Skeletal muscle cell (primary cell): ENCODE data around the gene PIWIL4.
"Not testable (repeated sequence)": the region's sequence is repeated elsewhere in the genome, so short reads cannot be mapped to it uniquely, and the experiment has no call there.

Experiments
- DNase-seq: peaks from one replicate; pipeline ENCODE4 v3.0.0-alpha.2; 2010; ENCODE audit warnings: low read depth
- H3K4me3 ChIP-seq: 2 replicates; pipeline ENCODE4 v1.5.1; 2011; ENCODE audit warnings: low read depth, mild to moderate bottlenecking, control low read depth, low read length, moderate library complexity

PIWIL4 gene

GRCh38 chr11:94625422-94625821, 58.3 kb downstream of the PIWIL4 start:
- H3K4me3 ChIP-seq, DNase-seq: not testable (repeated sequence)

GRCh38 chr11:94627003-94627560, 59.9 kb downstream of the PIWIL4 start:
- H3K4me3 ChIP-seq, DNase-seq: not testable (repeated sequence)

- no peak overlapping the region for H3K4me3 ChIP-seq
- no peak for DNase-seq
Measured at GRCh38 chr11:94629741-94630140, 62.6 kb downstream of the PIWIL4 start.

- H3K4me3 ChIP-seq = no peak overlapping the region
- no peak for DNase-seq
Measured at GRCh38 chr11:94630221-94630620, 63.1 kb downstream of the PIWIL4 start.

- no peak overlapping the region for H3K4me3 ChIP-seq
- DNase-seq = no peak
Measured at GRCh38 chr11:94632356-94632755, 65.2 kb downstream of the PIWIL4 start.

- no peak for DNase-seq
- no peak overlapping the region for H3K4me3 ChIP-seq
Measured at GRCh38 chr11:94635072-94635471, 67.9 kb downstream of the PIWIL4 start.

DNA sequence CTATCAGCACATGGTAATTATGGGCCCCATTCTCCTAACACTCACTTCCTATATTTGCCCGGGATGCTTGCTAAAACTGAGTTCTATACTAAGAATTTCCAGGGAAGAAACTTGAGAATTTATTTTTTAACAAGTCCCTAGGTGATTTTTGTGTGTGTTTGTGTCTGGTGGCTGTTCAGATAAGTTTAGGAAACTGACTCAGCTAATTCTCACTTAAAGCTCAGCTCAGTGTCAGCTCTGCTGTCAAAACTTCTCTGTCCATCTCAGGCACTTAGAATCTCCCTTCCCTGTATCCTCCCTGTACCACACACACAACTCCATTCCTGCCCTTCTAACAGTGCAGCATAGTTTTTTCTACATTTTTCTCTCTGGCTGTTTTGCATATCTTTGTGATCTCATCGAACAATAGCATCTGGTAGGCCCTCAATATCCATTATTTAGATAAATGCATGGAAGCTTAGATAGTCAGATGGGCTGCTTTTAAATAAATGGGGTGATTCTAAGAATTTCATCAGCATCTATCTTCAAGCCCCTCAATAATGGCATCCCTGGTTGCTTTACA, 69.3 kb downstream of the PIWIL4 start:
- DNase-seq = no peak
- H3K4me3 ChIP-seq = no peak overlapping the region

DNA sequence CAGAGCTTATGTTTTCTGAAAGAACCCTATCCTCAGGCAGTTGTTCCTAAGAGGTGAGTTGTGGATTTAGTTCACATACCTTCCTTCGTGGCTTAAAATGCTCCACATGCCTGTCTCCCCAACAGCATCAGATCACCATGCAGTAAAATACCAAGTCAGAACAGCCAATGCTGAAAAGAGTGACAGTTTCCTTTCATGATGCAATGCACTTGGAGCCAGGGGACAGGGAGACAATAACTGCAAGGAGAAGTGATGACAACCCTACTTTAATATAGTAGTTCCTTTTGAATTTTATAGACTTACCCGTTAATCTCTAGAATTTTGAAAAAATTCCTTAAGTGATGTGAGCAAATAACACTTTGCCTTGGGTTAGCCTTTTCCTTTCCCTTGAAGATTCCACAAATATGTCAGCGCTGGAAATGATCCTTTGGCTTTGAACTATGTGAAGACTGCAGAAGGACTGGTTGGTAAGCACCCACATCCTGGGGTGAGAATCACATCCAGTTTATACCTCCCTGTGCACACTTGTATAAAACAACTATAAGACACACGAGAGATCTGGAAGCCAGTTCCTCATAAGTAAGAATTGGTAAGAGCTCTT, 71.2 kb downstream of the PIWIL4 start:
- DNase-seq = no peak
- H3K4me3 ChIP-seq = no peak overlapping the region

DNA sequence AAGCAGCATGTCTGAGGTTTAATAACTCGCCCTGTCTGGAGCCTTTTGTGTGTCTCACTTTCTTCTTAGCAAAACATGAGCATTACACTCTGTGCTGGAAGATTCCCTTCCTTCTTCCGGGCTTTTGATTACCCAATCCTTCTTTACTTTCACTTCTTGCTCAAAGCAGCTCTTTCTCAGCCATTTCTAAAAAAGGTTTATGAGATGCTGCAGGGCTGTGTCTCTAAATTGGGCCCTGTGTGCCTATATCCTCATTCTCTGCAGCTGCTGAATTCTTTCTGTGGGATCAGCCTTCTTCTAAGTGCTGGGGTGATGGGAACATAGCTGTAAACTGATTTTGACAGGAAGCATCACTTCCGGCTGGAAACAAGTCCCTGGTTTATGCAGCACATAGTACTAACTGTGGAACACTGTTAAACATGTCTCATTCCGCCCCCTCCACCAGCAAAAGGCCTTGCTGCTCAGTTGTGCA, 71.8 kb downstream of the PIWIL4 start:
- H3K4me3 ChIP-seq = no peak overlapping the region
- DNase-seq = peak; percentile 21

DNA sequence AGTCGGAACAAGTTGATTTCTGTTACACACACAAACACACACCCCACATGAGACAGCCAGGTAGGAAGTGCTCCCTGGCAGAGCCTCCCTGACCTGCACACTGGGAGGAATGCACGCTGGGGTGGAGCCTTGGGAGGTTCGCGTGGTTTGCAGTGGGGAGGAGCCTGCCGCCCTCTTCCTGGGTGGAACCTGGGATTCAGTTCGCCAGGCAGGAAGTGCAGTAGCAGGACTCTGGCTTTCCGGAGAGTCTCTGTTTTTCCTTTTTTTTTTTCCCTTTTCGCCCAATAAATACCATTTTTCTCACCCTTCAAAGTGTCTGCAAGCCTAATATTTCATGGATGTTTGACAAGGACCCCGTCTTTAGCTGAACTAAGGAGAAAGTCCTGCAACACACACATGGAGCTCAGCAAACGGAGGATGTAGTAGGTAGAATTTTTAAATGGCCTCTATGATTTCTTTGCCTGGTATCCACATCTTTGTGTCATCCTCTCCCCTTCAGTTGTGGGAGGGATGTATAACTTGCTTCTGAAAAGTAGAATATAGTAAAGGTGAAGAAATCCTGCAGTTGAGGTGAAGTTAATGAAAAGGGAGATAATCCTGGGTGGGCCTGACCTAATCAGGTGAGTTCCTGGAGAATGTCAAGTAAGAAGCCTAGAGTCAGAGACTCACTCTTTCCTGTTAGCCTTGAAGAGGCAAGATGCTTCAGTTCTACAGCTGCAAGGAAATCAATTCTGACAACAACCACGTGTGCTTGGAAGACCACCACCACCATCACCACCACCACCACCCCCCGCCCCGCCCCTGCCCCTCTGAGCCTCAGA, 72.9 kb downstream of the PIWIL4 start:
- no peak overlapping the region for H3K4me3 ChIP-seq
- DNase-seq = no peak

DNA sequence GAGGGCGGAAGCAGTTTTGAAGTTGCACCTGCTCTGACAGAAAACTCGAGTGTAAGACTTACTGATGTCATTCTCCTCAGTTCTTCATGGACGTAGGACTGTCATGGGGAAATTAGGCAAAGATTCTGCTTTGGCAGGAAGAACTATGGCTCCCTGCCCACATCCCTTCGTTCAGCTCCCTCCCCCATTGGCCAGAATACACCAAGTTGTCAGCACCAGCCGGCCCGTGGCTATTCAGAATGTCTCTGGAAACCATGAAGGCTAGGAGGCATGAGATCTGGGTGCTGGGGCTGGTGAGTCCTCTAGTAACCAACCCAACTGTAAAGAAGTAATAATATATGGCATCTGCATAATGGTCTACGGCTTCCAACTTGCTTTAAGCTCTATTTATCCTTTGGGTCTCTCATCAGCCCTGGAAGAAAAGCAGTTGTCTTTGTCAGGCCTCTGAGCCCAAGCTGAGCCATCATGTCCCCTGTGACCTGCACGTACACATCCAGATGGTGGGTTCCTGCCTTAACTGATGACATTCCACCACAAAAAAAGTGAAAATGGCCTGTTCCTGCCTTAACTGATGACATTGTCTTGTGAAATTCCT, 74.1 kb downstream of the PIWIL4 start:
- DNase-seq = no peak
- H3K4me3 ChIP-seq = no peak overlapping the region

DNA sequence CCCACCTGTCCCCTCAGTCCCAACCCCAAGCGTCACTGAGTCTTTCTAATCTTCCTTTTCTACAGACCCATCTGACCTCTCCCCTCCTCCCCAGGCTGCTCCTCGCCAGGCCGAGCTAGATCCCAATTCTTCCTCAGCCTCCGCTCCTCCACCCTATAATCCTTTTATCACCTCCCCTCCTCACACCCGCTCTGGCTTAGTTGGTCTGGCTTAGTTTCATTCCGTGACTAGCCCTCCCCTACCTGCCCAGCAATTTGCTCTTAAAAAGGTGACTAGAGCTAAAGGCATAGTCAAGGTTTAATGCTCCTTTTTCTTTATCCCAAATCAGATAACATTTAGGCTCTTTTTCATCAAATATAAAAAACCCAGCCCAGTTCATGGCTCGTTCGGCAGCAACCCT, 76.0 kb downstream of the PIWIL4 start:
- H3K4me3 ChIP-seq, DNase-seq: not testable (repeated sequence)

DNA sequence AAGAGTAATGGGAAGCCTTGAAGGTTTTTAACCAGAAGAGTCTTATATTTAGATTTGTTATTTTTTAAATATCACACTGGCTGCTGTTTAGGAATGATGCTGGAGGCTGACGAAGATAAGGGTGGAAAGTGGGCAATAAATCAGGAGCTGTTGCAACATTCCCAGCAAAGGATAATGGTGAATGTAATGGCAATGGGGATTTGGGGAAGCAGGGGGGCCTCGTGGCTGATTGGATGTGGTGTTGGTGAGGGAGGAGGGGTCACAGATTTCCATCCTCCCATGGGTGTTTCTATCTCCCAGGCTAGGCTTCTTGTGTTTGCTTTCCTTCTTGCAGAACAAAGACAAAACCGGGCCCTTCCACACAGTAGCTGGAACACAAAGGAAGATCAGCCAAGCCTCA, 80.8 kb downstream of the PIWIL4 start:
- H3K4me3 ChIP-seq = no peak overlapping the region
- no peak for DNase-seq

GRCh38 chr11:94648789-94649188, 81.6 kb downstream of the PIWIL4 start:
- no peak for DNase-seq
- H3K4me3 ChIP-seq = no peak overlapping the region

DNA sequence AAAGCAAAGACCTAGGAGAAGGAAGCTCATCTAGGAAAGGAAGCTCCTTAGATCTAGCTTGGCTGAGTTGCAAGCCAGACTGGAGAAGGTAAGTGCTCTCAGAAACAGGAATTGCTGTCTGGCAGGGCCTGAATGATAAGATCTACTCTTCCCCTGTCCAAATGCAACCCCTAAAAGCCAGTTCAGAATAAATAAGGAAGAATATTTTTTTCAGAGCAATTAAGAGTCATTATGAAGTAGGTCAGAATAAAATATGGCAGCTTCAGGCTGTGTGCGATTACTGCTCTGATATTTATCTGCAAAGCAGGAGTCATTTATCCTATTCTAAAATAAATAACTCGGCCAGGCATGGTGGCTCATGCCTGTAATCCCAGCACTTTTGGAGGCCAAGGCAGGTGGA, 82.1 kb downstream of the PIWIL4 start:
- no peak for DNase-seq

DNA sequence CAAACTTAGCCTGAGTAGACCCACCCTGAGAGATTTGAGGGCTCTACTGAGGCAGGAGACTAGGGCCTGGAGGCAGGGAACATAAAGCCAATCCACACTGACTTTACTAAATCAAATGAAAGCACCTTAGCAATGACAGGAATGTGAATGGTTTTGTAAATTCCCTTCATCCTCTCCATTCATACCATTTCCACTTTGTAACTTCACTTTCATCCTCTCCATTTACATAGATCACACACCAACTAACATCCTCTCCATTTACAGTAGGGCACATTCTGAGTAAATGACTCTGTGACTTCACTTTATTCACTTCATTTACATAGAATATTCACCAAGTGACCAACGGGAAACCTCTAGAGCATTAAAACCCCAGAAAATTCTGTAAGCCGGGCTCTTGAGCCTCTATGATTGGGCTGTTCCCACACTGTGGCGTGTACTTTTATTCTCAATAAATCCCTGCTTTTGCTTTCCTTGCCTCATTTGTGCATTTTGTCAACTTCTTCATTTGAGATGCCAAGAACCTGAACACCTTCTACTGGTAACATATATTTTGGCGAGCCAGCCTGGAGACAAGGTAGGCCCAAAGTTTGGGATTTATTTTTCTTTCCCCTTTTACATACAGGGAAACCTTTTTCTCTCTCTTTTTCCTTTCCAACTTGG, 82.9 kb downstream of the PIWIL4 start:
- no peak overlapping the region for H3K4me3 ChIP-seq
- no peak for DNase-seq

More for the DNA sequence above, 82.1 kb downstream of the PIWIL4 start:
- no peak overlapping the region for H3K4me3 ChIP-seq

DNA sequence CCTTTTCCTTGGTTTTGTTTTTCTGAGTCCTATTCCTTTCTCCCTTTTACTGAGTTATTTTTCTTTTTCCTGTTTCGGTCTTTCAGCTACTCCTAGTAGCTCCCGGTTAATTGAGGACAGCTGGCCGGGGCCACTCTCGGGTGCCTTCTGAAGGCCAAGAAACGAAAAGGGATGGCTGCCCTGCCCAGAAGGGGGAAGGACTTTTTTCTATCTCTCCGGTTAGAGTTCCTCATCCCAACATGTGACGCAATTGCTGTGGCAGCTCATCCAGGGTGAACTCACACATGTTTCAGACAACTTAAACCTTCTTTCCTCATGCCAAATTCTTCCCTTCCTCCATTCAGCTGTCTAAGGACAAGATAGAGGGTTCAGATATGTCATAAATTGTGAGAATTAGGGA, 83.6 kb downstream of the PIWIL4 start:
- DNase-seq = peak; percentile 66
- no peak overlapping the region for H3K4me3 ChIP-seq

GRCh38 chr11:94652735-94653284, 85.6 kb downstream of the PIWIL4 start:
- H3K4me3 ChIP-seq = no peak overlapping the region

DNA sequence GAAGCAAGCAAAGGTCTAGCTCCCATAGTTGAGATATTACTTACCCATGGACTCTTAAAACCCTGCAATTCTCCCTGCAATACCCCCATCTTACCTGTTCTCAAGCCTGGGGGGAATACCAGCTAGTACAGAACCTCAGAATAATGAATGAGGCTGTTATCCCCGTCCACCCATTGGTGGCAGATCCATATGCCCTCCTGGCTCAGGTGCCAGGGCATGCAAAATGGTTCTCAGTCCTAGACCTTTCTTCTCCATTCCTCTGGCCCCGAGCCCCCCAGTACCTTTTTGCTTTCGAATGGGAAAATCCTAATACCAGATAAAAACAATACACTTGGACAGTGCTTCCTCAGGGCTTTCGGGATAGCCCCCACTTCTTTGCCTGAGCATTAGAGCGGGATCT, 86.4 kb downstream of the PIWIL4 start:
- no peak overlapping the region for H3K4me3 ChIP-seq
- no peak for DNase-seq

More at GRCh38 chr11:94652735-94653284, 85.6 kb downstream of the PIWIL4 start:
- DNase-seq = no peak
